OCI-LY1 (cell line): ENCODE data around the gene MIAT.

Experiments
- H2AFZ ChIP-seq: fragments of 200-600 bp; sonication (generic), shearing (Covaris generic); 2 replicates; pipeline ENCODE4 v1.6.0; 2014; ENCODE audit warnings: antibody characterized with exemption, mild to moderate bottlenecking, low read length
- H3F3A ChIP-seq: fragments of 200-600 bp; sonication (generic), shearing (Covaris generic); 2 replicates; pipeline ENCODE4 v1.6.0; 2014; ENCODE audit warnings: mild to moderate bottlenecking, antibody characterized with exemption, low read length, moderate library complexity; ENCODE audit not compliant: insufficient read depth
- H3K27ac ChIP-seq: fragments of 200-600 bp; sonication (generic); 2 replicates; pipeline ENCODE4 v1.5.1; 2014; ENCODE audit warnings: low read length, mixed run types, mild to moderate bottlenecking, low read depth; ENCODE audit not compliant: poor library complexity, severe bottlenecking
- H3K27me3 ChIP-seq: fragments of 200-600 bp; sonication (generic); 2 replicates; pipeline ENCODE4 v1.6.0; 2014; ENCODE audit warnings: antibody characterized with exemption, mild to moderate bottlenecking, low read length, moderate library complexity; ENCODE audit not compliant: insufficient read depth
- H3K36me3 ChIP-seq: fragments of 200-600 bp; sonication (generic); 2 replicates; pipeline ENCODE4 v1.6.1; 2014; ENCODE audit warnings: mild to moderate bottlenecking, antibody characterized with exemption, low read length, moderate library complexity, mixed read lengths; ENCODE audit not compliant: insufficient read depth
- H3K4me1 ChIP-seq: fragments of 200-600 bp; sonication (generic); 2 replicates; pipeline ENCODE4 v1.5.1; 2014; ENCODE audit warnings: mild to moderate bottlenecking, low read length, moderate library complexity; ENCODE audit not compliant: insufficient read depth, severe bottlenecking
- H3K4me2 ChIP-seq: fragments of 200-600 bp; sonication (generic), shearing (Covaris generic); 2 replicates; pipeline ENCODE4 v1.6.1; 2014; ENCODE audit warnings: low read length
- H3K4me3 ChIP-seq: fragments of 200-600 bp; sonication (generic); 2 replicates; pipeline ENCODE4 v1.5.1; 2014; ENCODE audit warnings: low read length, low read depth, mild to moderate bottlenecking, mixed read lengths; ENCODE audit not compliant: poor library complexity, severe bottlenecking
- H3K79me2 ChIP-seq: fragments of 200-600 bp; shearing (Covaris generic); 2 replicates; pipeline ENCODE4 v1.6.1; 2016; ENCODE audit warnings: mixed run types, low read length, mixed read lengths; ENCODE audit not compliant: insufficient read depth
- H3K9ac ChIP-seq: fragments of 200-600 bp; sonication (generic), shearing (Covaris generic); 2 replicates; pipeline ENCODE4 v1.6.1; 2014; ENCODE audit warnings: mild to moderate bottlenecking, low read length, mixed read lengths
- H3K9me2 ChIP-seq: fragments of 200-600 bp; sonication (generic), shearing (Covaris generic); 2 replicates; pipeline ENCODE4 v1.6.1; 2014; ENCODE audit warnings: low read depth, mild to moderate bottlenecking, low read length, mixed read lengths
- H3K9me3 ChIP-seq: fragments of 200-600 bp; shearing (Covaris generic); 2 replicates; pipeline ENCODE4 v1.6.1; 2014; ENCODE audit warnings: low read length, mixed read lengths
- H4K20me1 ChIP-seq: fragments of 200-600 bp; sonication (generic), shearing (Covaris generic); 2 replicates; pipeline ENCODE4 v1.6.0; 2016; ENCODE audit warnings: mild to moderate bottlenecking, low read length; ENCODE audit not compliant: insufficient read depth
- CTCF ChIP-seq: fragments of 200-600 bp; sonication (generic), shearing (Covaris generic); IDR thresholded peaks from 2 replicates; pipeline ENCODE4 v1.5.1; 2017; ENCODE audit warnings: mild to moderate bottlenecking, antibody characterized with exemption, low read length, moderate library complexity, mixed read lengths
- EZH2 ChIP-seq: fragments of 200-600 bp; sonication (generic), shearing (Covaris generic); IDR thresholded peaks from 2 replicates; pipeline ENCODE4 v1.8.0; 2017; ENCODE audit warnings: borderline replicate concordance, mixed run types, mild to moderate bottlenecking, antibody characterized with exemption, low read length, moderate library complexity, mixed read lengths

MIAT gene

GRCh38 chr22:26690654-26691376 is 33.4 kb downstream of the MIAT start:
- Histone ChIP-seq H3K9me2 (no peaks in the 10 kb centered on the region), H3K4me1 (no peaks in the 10 kb centered on the region), H3K79me2 (no peaks in the 10 kb centered on the region), H3K4me3 (no peak overlapping the region), H3K36me3 (peaks cover 12% of the 10 kb centered on the region), H4K20me1 (no peaks in the 10 kb centered on the region), H3K27me3 (no peaks in the 10 kb centered on the region), H3K4me2 (no peak overlapping the region), H2AFZ (no peak overlapping the region), H3K9me3 (no peaks in the 10 kb centered on the region), H3K9ac (no peak overlapping the region), H3F3A (no peaks in the 10 kb centered on the region), H3K27ac (no peak overlapping the region)
- TF ChIP-seq CTCF (no peak), EZH2 (no peak)

GRCh38 chr22:26691377-26691716 is 34.0 kb downstream of the MIAT start:
- no peak overlapping the region for H3K27ac ChIP-seq
- H3F3A ChIP-seq: no peaks in the 10 kb centered on the region
- TF ChIP-seq CTCF (no peak), EZH2 (no peak)
- H3K9me3 ChIP-seq: no peaks in the 10 kb centered on the region
- no peak overlapping the region for H3K9ac ChIP-seq
- H3K9me2 ChIP-seq: no peaks in the 10 kb centered on the region
- H3K27me3 ChIP-seq: no peaks in the 10 kb centered on the region
- H3K4me2 ChIP-seq: no peak overlapping the region
- H4K20me1 ChIP-seq: no peaks in the 10 kb centered on the region
- H2AFZ ChIP-seq: no peak overlapping the region
- peaks cover 12% of the 10 kb centered on the region for H3K36me3 ChIP-seq
- no peaks in the 10 kb centered on the region for H3K79me2 ChIP-seq
- H3K4me1 ChIP-seq: no peaks in the 10 kb centered on the region
- H3K4me3 ChIP-seq: no peak overlapping the region

- Histone ChIP-seq H3K4me3 (no peak overlapping the region), H3K79me2 (no peaks in the 10 kb centered on the region), H3K27ac (no peak overlapping the region), H4K20me1 (no peaks in the 10 kb centered on the region), H3K9me2 (no peaks in the 10 kb centered on the region), H3K9ac (no peak overlapping the region), H3K4me2 (no peak overlapping the region), H3K9me3 (no peaks in the 10 kb centered on the region), H3F3A (no peaks in the 10 kb centered on the region), H2AFZ (no peak overlapping the region), H3K4me1 (no peaks in the 10 kb centered on the region), H3K36me3 (peaks cover 12% of the 10 kb centered on the region), H3K27me3 (no peaks in the 10 kb centered on the region)
- TF ChIP-seq CTCF (no peak), EZH2 (no peak)
Observed at GRCh38 chr22:26692215-26692614, 34.8 kb downstream of the MIAT start.
